ENCODE data around the gene MUC4. TPM values are rescaled to one million over a fixed set of nuclear protein-coding genes. Genes with fewer than 3 reads are reported as not detected.
"Not testable (repeated sequence)": the region's sequence is repeated elsewhere in the genome, so short reads cannot be mapped to it uniquely, and the experiment has no call there.

Gene MUC4
- total RNA-seq, 1 donor from 2014 or later, result 7.8 TPM

- not testable (repeated sequence) for DNase-seq
Measured at GRCh38 chr3:195781236-195781635, 30.5 kb downstream of the MUC4 start.

DNA sequence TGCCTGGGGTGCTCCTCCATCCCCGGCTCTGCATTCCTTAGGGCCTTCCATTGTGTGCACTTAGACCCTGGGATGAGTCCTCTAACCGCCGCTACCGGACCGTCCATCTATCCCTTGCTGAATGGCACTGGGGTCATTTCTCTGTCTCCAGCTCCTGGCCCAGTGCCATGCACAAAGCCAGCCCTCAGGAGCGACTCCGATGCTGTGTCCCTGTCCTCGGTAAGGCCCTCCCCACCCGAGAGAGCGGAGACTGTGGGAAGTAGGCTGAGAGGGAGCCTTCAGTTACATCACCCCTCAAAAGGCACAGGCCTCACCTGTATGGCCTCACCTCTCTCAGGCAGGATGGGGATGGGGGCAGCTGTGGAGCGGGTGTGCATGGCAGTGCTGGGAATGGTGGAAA is 33.8 kb downstream of the MUC4 start:
- no peak for DNase-seq

- DNase-seq, result no peak
Measured at GRCh38 chr3:195774917-195775316, 36.8 kb downstream of the MUC4 start.

DNA sequence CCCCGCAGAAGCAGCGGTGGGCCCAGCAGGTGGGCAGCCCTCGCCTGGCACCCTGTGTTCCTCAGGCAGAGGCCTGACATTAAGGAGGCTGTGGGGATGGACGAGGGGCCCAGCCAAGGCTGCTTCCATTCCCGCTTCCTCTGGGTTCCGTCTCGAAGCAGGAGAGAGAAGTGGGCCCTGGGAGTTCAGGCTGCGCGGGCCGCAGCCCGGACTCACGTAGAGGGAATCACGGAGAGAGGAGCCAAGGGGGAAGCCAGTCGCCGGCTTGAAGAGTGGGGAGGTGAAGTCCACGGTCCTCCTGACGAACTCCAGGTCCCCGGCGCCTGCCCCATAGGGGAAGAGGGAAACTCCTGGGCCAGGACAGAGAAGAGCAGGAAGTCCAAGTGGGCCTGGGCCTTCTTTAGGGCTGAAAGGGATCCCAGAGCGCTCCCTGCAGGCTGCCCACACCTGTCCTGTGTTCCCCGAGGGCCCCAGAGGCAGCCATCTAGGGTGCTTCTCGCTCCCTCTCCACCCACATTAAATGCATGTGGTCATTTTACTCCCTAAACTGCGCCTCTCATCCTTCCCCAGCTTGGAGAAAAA is 37.7 kb downstream of the MUC4 start:
- no peak for DNase-seq

- DNase-seq, result no peak
Measured at GRCh38 chr3:195771646-195772300, 40.0 kb downstream of the MUC4 start.

DNA sequence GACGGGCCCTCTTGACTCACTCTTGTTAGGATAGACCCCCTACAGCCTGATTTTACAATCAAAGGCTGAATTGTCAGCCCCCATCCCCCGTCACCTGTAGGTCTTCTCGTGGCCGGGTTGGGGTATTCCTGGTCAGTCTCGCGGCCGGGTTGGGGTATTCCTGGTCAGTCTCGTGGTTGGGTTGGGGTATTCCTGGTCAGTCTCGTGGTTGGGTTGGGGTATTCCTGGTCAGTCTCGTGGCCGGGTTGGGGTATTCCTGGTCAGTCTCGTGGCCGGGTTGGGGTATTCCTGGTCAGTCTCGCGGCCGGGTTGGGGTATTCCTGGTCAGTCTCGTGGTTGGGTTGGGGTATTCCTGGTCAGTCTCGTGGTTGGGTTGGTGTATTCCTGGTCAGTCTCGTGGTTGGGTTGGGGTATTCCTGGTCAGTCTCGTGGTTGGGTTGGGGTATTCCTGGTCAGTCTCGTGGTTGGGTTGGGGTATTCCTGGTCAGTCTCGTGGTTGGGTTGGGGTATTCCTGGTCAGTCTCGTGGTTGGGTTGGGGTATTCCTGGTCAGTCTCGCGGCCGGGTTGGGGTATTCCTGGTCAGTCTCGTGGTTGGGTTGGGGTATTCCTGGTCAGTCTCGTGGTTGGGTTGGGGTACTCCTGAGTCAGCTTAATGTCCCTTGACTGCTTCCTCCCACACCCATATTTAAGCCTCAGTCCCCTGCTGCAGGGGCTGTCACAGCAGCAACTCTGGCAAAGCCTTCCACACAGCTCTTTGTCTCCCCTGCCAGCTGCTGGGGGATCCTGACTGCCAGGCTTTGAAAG is 40.7 kb downstream of the MUC4 start:
- DNase-seq, result not testable (repeated sequence)

- no peak for DNase-seq
Measured at GRCh38 chr3:195770081-195770840, 41.5 kb downstream of the MUC4 start.

DNA sequence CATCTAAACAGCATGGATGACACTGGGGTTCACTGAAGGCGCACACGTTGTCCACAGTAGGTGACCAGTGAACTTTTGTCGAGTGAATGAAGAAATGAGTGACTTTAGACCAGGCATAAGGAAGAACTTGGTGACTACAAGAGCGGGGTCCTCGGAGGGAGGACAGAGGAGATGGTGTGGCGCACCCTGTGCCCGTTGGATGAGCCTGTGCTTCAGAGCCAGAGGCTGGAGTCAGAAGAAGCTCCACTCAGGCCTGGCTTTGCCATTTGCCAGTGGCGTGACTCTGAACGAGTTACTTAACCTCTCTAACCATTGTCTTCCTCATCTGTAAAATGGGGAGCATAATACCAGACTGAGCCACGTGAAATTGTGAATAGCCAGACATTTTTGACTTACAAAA is 42.2 kb downstream of the MUC4 start:
- no peak for DNase-seq

DNA sequence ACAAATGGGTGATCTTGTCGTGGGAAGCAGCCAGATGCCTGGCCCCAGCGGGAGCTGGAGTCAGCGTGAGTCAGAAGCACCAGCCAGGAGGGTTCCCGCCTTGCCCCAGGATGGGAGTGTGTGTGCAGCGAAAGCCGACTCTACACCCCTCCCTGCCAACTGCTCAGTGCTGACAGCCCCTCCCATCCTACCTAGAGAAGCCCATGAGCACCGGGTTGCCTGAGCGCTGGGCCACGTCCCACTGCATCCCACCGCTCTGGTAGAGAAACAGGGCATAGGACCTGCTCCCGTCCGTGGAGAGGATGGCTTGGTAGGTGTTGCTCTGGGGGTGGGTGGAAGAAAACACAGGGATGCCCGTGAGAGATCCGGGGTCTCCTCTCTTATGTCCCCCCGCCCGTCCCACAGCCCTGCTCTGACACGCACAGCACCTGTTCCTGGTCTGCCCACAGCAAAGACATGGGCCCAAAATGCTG is 42.9 kb downstream of the MUC4 start:
- no peak for DNase-seq

DNA sequence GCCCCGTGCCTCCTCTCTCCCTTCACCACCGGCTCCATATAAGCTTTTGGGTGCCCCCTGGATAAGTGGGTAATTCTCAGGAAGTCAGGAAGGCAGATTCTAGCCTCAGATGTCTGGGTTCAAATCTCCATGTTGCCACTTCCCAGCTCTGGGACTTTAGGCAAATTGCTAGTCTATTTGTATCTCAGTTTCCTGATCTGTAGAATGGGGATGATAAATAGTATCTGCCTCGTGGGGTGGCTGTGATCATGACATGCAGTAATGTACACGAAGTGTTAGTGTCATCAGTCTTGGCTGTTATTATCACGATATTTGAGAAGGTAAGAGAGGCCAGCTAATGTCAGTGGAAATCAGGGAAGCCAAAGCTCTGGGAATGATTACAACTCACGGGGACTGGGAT is 43.3 kb downstream of the MUC4 start:
- no peak for DNase-seq

DNA sequence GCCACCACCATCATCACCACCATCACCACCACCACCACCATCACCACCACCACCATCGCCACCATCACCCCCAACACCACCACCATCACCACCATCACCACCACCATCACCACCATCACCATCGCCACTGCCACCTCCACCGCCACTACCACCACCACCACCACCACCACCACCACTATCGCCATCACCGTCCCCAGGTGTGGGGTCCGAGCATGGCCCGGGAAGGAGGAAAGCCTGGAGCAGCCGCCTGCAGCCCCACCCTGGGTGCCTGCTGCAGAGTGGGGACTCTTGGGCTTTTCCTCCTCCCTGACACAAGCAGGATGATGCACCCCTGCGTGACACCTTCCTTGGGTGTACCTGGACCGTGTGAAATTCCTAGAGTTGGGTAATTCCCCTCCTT is 43.9 kb downstream of the MUC4 start:
- DNase-seq, result no peak

DNA sequence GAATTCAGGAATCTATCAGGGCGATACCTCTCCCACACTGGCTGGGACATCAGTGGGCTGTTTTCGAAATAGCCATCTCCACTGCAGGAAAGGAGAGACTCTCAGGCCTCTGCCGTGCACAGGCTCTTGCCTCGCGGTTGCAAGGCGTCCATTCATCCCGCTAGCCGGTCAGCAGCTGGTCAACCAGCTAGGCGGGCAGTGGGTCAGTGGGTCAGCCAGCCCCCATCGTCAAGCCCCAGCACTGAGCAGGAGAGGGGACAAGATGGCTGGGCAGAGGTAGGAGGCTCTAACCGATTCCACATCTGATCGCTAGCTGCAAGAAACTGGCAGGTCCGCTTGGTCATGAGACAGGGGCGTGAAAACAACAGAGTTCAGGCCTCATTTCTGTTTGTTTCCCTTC is 45.1 kb downstream of the MUC4 start:
- DNase-seq, result no peak

GRCh38 chr3:195764961-195765706 is 46.6 kb downstream of the MUC4 start:
- no peak for DNase-seq

DNA sequence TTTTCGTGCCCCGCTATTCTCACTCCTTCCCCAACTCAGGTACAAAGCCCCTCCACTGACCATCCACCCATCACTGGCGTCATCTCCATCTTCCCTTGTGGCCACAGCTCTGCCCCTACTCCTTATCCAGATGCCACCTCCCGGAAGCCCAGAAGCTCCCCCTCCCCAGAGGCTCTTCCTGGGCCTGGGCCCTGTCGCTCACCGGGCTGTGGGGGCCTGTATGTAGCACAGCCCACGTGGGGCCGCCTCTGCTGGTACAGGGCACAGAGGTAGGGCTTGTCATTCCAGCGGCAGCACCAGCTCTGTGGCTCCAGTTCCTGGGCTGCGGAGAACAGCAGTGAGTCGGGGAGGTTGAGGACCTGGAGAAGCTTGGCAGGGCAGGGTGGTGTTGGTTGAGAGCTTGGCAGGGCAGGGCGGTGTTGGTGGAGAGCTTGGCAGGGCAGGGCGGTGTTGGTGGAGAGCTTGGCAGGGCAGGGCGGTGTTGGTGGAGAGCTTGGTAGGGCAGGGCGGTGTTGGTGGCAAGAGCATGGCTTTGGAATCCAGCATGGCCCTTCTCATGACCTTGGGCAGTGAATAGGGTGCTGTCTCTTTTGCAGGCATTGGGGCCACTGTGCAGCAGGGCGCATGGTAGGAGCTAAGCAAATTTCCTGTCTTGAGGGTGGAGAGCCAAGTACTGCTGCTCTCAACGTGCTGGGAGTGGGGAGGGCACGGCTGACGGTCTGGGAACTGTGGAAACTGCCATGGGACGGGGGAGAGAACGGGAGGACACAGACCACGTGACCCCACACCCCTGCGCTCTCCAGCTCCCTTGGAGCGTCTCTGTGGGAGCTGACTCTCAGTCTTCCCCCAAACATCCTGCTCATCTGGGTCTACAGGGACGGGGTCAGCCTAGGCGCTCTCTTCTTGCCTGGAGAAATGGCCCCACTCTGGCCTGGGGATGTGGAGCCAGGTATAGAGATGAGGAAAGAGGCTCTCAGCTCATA is 47.6 kb downstream of the MUC4 start:
- no peak for DNase-seq

DNA sequence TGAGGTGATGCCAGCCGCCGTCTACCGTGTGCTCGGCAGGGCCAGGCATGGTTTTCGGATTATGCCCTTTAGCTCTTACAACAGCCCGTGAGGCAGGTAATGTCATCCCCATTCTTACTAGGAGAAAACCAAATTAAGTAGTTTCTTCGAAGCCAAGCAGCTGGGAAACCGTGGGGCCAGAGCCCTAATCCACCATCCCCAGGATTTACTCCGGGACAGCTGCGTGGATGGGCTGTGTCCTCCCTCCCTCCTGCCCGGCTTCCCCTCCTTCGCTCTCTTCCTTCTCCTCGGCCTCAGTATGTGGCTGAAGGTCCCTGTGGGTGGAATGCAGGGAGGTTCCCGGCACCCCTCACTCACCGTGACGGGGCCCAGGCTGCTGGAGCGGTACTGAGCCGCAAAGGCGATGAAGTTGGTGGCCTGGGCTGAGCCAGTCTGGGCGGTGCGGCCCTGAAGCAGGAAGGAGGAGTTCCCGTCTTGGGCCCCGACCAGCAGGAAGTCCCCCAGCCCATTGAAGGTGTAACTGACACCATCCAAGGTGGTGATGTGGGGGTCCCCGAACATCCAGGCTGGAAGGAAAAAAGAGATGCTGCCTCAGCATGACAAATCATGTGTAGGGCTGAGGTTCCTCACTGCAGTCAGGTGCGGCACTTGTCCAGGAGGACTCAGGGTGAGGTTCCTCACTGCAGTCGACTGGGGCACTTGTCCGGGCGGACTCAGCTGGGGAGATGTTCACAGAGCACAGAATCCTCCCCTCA is 48.5 kb downstream of the MUC4 start:
- peak; percentile 83 for DNase-seq

DNA sequence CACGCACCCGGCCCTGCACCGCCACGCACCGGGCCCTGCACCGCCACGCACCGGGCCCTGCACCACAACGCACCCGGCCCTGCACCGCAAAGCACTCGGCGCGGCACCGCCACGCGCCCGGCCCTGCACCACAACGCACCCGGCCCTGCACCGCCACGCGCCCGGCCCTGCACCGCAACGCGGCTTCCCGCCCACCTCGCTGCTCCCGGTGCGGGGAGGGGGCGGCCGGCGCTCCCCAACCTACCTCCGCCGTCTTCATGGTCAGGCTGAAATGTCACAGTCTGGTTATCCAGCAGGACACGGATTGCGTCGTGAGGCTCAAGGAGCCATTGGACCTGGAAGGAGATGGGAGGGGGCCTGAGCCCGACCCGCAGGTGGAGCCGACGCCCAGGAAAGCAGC is 49.1 kb downstream of the MUC4 start:
- no peak for DNase-seq

GRCh38 chr3:195762249-195762585 is 49.5 kb downstream of the MUC4 start:
- DNase-seq, result no peak

DNA sequence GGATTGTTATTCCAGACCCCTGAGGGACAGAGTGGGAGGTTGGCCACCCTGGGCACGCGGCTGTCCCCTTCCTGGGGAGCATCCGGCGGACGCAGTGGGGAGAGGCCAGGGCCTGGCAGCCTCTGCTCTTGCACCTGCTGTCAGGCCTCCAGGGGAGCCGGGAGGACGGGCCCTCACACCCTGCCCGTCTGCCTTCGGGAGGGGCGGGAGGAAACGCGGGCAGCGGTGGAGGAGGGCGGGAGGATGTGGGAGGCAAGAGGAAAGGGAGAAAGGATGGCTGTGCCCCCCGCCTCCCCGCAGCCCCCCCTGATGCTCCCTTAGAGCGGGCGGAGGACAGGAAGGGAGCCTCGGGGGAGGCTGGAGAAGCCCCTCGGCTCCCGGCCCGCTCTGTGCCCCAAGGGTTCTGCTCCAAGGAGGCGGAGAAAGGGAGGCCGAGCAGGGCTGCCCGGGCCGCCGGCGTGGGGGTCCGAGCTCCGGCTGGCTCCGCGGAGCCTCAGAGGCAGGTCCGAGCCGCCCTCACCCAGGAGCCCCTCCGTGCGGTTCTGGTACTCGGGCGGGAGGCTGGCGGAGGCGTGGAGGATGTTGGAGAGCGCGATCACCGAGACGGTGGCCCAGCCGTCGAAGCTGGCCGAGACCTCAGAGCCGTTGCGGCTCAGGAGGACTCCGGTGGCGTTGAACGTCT is 50.0 kb downstream of the MUC4 start:
- DNase-seq, result no peak

- DNase-seq, result no peak
Measured at GRCh38 chr3:195761123-195761566, 50.6 kb downstream of the MUC4 start.

Measured in tongue (tissue), 2 donors.